ENCODE results near the gene SRPRB.

SRPRB gene

GRCh38 chr3:133804896-133805295 lies 719 bp upstream of the SRPRB start:
- peak overlapping the region; percentile 71 for H3K27ac ChIP-seq

GRCh38 chr3:133805384-133805701 lies 272 bp upstream of the SRPRB start:
- H3K27ac ChIP-seq: peak overlapping the region; percentile 71
- no peak for TF ChIP-seq CTCF (conservative IDR thresholded peaks at IDR 0.05)

More at GRCh38 chr3:133804896-133805295, 719 bp upstream of the SRPRB start:
- no peak for TF ChIP-seq CTCF (conservative IDR thresholded peaks at IDR 0.05)

- H3K27ac ChIP-seq: no peak overlapping the region
- no peak for TF ChIP-seq CTCF (conservative IDR thresholded peaks at IDR 0.05)
Measured at GRCh38 chr3:133812872-133813271, 7.3 kb downstream of the SRPRB start.

GRCh38 chr3:133815386-133815785 lies 9.8 kb downstream of the SRPRB start:
- no peak for TF ChIP-seq CTCF (conservative IDR thresholded peaks at IDR 0.05)
- no peak overlapping the region; the same call in 1 of the 2 replicates for H3K27ac ChIP-seq

GRCh38 chr3:133820129-133820528 lies 14.5 kb downstream of the SRPRB start:
- TF ChIP-seq CTCF (conservative IDR thresholded peaks at IDR 0.05): no peak
- no peak overlapping the region for H3K27ac ChIP-seq

GRCh38 chr3:133820889-133821675 lies 15.5 kb downstream of the SRPRB start:
- TF ChIP-seq CTCF (conservative IDR thresholded peaks at IDR 0.05): no peak
- no peak overlapping the region for H3K27ac ChIP-seq

GRCh38 chr3:133821767-133822638 lies 16.4 kb downstream of the SRPRB start:
- TF ChIP-seq CTCF (conservative IDR thresholded peaks at IDR 0.05): peak; percentile 65
- H3K27ac ChIP-seq: no peak overlapping the region
